Measurements from ENCODE around the gene NFAM1.
A peak's percentile ranks its signal among the peaks of the same experiment; 100 is the strongest.

NFAM1 gene

DNA sequence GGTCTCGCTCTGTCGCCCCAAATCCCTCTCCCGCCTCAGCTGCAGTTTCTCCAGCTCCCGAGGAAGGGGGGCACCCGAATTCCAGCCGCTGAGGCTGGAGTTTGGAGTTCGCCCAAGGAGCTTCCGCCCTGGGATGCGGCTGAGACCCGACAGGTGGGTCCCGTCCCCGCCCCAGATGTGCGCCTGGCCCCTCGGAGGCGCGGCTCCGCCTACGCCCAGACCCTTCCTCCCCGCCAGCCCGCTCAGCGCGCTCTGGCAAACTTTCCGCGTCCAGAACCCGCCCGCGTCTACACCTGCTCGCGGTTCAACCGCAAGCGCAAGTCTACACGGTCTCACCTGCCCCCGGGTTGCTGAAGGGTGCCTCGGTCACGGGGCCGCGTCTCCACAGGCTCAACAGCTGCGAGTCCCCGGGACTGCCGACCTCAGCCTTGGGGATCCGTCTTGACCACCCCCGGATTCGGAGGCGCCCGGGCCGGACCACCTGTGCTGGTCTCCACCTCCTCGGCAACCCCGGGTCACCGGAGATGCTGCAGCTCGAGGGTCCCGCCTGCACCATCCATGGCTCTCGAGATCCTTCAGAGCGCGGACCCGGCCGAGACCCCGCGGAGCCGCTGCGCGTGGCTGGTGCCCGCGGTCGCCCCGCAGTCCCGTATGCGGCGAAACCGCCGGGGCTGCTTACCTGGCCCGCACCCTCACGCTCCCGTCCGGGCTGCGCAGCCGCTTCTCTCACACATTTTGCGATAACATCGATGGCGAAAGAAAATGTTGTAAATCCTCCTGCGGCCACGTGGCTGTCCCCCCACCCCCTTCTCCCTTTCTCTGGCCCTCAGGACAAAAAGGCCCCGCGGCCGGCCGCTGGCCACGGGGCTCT, 63.6 kb downstream of the NFAM1 start:
- no peaks in the 10 kb centered on the region for H3K9me3 ChIP-seq (ENCODE audit: control insufficient read depth, insufficient read depth, low read length)
- peaks cover 3% of the 10 kb centered on the region for H3K36me3 ChIP-seq (ENCODE audit: control insufficient read depth, insufficient read depth, low read length)
- H3K4me3 ChIP-seq (ENCODE audit: low read depth, low read length): peak overlapping the region; percentile 89
- peak overlapping the region; percentile 81 for H3K9ac ChIP-seq (ENCODE audit: low read depth, low read length)
- peaks cover 9% of the 10 kb centered on the region for H3K27me3 ChIP-seq (ENCODE audit: control insufficient read depth, insufficient read depth, low read length)
- peaks cover 31% of the 10 kb centered on the region for H3K4me1 ChIP-seq (ENCODE audit: control insufficient read depth, insufficient read depth, low read length)

DNA sequence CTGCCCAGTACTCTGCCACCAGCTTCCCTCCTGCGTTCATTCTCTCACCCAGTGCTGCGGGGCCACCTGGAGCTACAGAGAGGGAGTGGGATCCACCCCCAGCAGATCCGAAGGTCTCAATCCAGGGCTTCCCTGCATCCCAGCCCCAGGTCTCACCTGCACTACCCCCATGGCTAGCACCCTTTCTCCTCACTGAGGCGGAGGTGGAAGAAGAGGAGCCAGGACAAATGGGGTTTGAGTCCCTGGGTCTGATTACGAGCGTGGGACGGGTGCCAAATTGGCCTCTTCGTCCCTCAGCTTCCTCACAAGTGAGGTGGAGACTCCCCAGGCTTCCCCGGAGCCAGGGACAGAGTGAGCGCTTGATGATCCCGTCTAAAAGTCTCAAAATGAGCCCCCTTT, 64.2 kb downstream of the NFAM1 start:
- Histone ChIP-seq H3K4me1 (ENCODE audit: control insufficient read depth, insufficient read depth, low read length) (peaks cover 31% of the 10 kb centered on the region), H3K27me3 (ENCODE audit: control insufficient read depth, insufficient read depth, low read length) (peaks cover 9% of the 10 kb centered on the region), H3K4me3 (ENCODE audit: low read depth, low read length) (peak overlapping the region; percentile 89), H3K9ac (ENCODE audit: low read depth, low read length) (peak overlapping the region; percentile 73), H3K9me3 (ENCODE audit: control insufficient read depth, insufficient read depth, low read length) (no peaks in the 10 kb centered on the region), H3K36me3 (ENCODE audit: control insufficient read depth, insufficient read depth, low read length) (peaks cover 3% of the 10 kb centered on the region)

DNA sequence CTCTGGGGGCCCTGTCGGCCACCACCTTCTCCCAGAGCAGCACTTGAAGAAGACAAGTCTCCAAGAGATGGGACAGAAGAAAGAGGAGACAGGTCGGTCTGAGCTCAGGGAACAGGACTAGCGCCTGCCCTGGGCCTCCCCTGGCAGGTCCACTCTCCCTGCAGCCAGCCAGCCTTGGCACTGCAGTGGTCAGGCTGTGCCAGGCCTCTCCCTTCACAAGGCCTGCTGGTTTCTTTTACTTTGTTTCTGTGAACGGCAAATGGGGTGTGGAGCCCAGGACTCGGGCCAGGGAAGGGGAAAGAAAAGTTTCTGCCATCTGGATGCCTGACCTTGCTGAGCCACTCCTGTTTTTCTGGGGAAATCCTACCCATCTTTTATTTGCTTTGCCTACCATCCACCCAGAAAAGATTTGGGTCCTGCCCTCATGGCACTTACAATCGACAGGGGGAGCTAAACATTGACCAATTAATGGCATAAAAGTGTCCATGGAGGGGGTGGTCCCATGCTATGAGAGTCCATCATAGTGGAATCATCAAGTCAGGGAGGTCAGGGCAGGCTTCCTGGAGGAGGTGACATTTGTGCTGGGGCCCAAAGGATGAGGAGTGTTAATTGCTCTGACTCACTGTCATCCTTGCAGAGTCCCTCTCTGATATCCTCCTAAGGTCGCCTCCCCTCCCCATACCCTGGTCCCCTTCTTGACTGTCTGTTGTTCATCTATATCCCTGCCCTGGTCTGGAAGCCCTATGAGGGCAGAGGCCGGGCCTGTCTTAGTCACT, 65.2 kb downstream of the NFAM1 start:
- Histone ChIP-seq H3K9ac (ENCODE audit: low read depth, low read length) (no peak overlapping the region), H3K9me3 (ENCODE audit: control insufficient read depth, insufficient read depth, low read length) (no peaks in the 10 kb centered on the region), H3K27me3 (ENCODE audit: control insufficient read depth, insufficient read depth, low read length) (peaks cover 9% of the 10 kb centered on the region), H3K4me3 (ENCODE audit: low read depth, low read length) (peak overlapping the region; percentile 89), H3K36me3 (ENCODE audit: control insufficient read depth, insufficient read depth, low read length) (peaks cover 3% of the 10 kb centered on the region), H3K4me1 (ENCODE audit: control insufficient read depth, insufficient read depth, low read length) (peaks cover 31% of the 10 kb centered on the region)

DNA sequence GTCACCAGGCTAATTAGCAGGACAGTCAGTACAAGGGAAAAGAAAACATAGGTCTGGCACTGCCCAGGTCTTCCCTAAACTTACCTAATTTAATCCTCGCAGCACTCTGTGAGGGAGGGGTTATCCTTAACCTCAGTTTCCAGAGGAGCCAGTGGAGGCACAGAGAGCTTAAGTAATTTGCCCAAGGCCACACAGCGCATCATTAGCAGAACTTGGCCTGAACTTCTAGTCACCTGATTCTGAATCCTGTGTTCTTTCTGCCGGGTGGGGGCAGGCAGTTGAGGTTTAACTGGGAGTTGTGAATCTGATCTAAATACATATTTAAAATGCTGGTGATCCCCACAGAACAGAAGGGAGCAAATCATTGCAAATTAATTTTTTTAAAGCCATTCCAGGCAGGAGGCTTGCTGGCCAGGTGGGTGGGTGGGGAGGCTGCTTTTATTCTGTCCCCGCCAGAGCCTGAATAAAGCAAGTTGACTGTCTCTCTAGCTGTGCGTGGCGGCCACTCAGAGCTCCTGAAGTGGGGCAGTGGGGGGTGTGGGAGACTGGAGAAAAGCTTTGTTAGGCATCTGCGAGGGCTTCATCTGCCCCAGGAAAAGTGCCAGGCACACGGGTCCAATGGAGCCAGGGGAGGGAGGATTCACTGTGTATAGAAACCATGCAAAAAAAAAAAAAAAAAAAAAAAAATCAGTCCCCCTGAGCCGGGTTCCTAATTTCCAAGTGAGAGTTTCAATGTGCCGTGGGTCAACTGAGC, 66.1 kb downstream of the NFAM1 start:
- Histone ChIP-seq H3K36me3 (ENCODE audit: control insufficient read depth, insufficient read depth, low read length) (peaks cover 3% of the 10 kb centered on the region), H3K9ac (ENCODE audit: low read depth, low read length) (no peak overlapping the region), H3K9me3 (ENCODE audit: control insufficient read depth, insufficient read depth, low read length) (no peaks in the 10 kb centered on the region), H3K4me1 (ENCODE audit: control insufficient read depth, insufficient read depth, low read length) (peaks cover 28% of the 10 kb centered on the region), H3K27me3 (ENCODE audit: control insufficient read depth, insufficient read depth, low read length) (peaks cover 9% of the 10 kb centered on the region), H3K4me3 (ENCODE audit: low read depth, low read length) (peak overlapping the region; percentile 3)

DNA sequence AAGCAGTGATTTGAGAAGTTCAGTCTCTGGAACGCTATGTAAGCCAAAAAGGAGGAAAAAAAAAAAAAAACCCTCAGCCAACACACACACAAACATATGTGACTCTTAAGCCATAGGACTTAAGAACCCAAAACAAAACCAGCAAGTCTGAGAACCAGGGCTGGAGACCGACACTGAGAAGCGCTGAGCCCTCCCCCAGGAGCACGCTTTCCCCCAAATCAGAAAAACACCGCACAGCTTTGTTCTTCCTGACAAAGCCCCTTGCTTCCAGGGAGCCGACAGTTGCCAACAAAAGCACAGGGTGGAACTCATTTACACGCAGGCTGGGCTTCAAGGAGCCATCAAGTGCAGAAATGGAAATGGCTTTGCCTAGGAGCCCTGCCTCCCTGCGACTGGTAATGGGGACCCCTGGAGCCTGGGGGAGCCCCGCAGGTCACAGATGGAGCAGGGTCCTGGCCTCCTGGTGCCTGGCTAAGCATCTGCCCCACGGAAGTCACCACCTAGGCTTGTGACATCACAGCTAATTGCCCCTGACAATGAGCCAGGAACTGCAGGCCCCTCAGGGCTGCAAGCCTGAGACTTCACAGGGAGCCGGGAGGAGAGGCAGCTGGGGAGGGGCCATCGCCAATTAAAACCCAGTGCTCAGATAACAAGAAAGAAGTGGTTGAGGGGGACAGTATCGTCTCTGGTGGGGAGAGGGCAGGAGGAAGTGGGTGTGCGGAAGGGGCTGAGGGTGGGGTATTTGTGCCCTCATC, 66.9 kb downstream of the NFAM1 start:
- Histone ChIP-seq H3K27me3 (ENCODE audit: control insufficient read depth, insufficient read depth, low read length) (peaks cover 9% of the 10 kb centered on the region), H3K4me1 (ENCODE audit: control insufficient read depth, insufficient read depth, low read length) (peaks cover 28% of the 10 kb centered on the region), H3K4me3 (ENCODE audit: low read depth, low read length) (peak overlapping the region; percentile 3), H3K9ac (ENCODE audit: low read depth, low read length) (peak overlapping the region; percentile 47), H3K9me3 (ENCODE audit: control insufficient read depth, insufficient read depth, low read length) (no peaks in the 10 kb centered on the region), H3K36me3 (ENCODE audit: control insufficient read depth, insufficient read depth, low read length) (peaks cover 3% of the 10 kb centered on the region)

DNA sequence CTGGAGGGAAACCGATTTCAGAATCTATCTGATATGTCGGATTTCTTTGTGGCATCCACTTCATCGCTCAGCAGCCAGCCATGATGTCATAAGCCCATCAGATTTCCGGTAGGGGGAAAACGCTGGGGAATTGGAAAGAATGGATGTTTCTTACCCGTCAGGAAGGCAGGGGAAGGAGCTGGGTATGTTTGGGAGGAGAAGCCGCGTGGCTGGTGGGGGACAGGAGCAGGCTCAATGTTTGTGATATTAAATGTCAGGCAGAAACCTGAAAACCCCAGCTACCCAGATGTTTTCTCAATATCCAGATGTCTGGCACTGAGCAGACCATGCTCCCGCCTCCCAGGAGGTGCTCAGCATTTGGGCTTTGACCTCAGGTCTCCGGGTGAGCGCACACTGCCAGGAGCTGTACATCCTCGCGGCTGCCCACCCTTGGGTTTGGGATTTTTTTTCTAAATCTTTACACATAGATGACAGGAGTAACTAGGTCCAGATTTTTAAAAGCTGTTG, 67.5 kb downstream of the NFAM1 start:
- Histone ChIP-seq H3K4me1 (ENCODE audit: control insufficient read depth, insufficient read depth, low read length) (peaks cover 28% of the 10 kb centered on the region), H3K9ac (ENCODE audit: low read depth, low read length) (peak overlapping the region; percentile 47), H3K9me3 (ENCODE audit: control insufficient read depth, insufficient read depth, low read length) (no peaks in the 10 kb centered on the region), H3K36me3 (ENCODE audit: control insufficient read depth, insufficient read depth, low read length) (peaks cover 3% of the 10 kb centered on the region), H3K27me3 (ENCODE audit: control insufficient read depth, insufficient read depth, low read length) (peaks cover 9% of the 10 kb centered on the region), H3K4me3 (ENCODE audit: low read depth, low read length) (peak overlapping the region; percentile 3)

DNA sequence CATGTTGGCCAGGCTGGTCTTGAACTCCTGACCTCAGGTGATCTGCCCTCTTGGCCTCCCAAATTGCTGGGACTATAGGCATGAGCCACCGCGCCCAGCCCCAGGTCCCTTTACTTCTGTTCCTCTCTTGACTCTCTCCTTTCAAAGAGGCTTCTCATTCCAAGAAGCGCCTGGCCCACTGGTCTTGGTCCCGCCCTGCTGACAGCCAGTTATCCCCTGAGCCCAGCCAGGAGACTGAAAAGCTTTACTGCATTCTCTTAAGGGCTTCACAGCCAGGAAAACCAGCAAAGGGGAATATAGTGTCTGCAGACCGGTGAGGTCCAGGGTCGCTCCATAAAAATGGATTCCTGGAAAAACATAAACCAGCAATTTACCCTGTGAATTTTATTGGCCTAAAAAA, 68.3 kb downstream of the NFAM1 start:
- peaks cover 3% of the 10 kb centered on the region for H3K36me3 ChIP-seq (ENCODE audit: control insufficient read depth, insufficient read depth, low read length)
- H3K27me3 ChIP-seq (ENCODE audit: control insufficient read depth, insufficient read depth, low read length): peaks cover 9% of the 10 kb centered on the region
- no peak overlapping the region for H3K4me3 ChIP-seq (ENCODE audit: low read depth, low read length)
- no peak overlapping the region for H3K9ac ChIP-seq (ENCODE audit: low read depth, low read length)
- H3K4me1 ChIP-seq (ENCODE audit: control insufficient read depth, insufficient read depth, low read length): peaks cover 28% of the 10 kb centered on the region
- no peaks in the 10 kb centered on the region for H3K9me3 ChIP-seq (ENCODE audit: control insufficient read depth, insufficient read depth, low read length)

DNA sequence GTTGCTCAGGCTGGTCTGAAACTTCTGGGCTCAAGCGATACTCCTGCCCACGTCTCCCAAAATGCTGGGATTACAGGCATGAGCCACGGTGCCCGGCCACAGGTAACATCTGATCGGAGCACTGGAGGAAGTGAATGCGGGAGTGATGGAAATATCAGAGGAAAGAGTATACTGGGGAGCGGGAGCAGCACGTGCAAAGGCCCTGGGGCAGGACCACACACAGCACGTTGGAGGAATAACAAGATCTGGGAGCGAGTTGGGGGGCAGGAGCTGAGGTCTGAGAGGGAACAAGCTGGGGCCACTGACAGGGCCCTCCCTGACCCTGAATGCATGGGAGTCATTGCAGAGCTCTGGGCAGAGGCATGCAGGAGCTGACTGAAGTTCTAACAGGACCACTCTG, 70.7 kb downstream of the NFAM1 start:
- Histone ChIP-seq H3K4me1 (ENCODE audit: control insufficient read depth, insufficient read depth, low read length) (peaks cover 16% of the 10 kb centered on the region), H3K4me3 (ENCODE audit: low read depth, low read length) (no peak overlapping the region), H3K36me3 (ENCODE audit: control insufficient read depth, insufficient read depth, low read length) (no peaks in the 10 kb centered on the region), H3K9me3 (ENCODE audit: control insufficient read depth, insufficient read depth, low read length) (no peaks in the 10 kb centered on the region), H3K9ac (ENCODE audit: low read depth, low read length) (no peak overlapping the region), H3K27me3 (ENCODE audit: control insufficient read depth, insufficient read depth, low read length) (no peaks in the 10 kb centered on the region)

DNA sequence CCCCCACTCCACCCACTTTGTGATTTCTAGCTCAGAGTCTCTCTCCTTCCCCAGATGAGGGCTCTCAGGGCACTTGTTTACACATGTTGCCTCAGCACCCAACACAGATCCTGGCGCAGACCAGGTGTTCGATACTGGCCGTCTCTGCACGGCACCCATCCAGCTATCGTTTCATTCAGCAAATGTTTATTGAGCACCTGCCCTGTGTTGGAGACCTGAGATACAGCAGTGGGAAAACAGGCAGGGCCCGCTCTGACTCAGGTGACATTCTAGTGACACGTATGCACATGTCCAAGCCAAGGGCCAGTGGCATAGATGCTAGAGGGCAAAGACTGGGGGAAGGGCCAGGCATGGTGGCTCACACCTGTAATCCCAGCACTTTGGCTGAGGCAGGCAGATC, 71.9 kb downstream of the NFAM1 start:
- no peaks in the 10 kb centered on the region for H3K36me3 ChIP-seq (ENCODE audit: control insufficient read depth, insufficient read depth, low read length)
- no peaks in the 10 kb centered on the region for H3K27me3 ChIP-seq (ENCODE audit: control insufficient read depth, insufficient read depth, low read length)
- no peak overlapping the region for H3K4me3 ChIP-seq (ENCODE audit: low read depth, low read length)
- H3K9ac ChIP-seq (ENCODE audit: low read depth, low read length): no peak overlapping the region
- H3K9me3 ChIP-seq (ENCODE audit: control insufficient read depth, insufficient read depth, low read length): no peaks in the 10 kb centered on the region
- H3K4me1 ChIP-seq (ENCODE audit: control insufficient read depth, insufficient read depth, low read length): peaks cover 10% of the 10 kb centered on the region

DNA sequence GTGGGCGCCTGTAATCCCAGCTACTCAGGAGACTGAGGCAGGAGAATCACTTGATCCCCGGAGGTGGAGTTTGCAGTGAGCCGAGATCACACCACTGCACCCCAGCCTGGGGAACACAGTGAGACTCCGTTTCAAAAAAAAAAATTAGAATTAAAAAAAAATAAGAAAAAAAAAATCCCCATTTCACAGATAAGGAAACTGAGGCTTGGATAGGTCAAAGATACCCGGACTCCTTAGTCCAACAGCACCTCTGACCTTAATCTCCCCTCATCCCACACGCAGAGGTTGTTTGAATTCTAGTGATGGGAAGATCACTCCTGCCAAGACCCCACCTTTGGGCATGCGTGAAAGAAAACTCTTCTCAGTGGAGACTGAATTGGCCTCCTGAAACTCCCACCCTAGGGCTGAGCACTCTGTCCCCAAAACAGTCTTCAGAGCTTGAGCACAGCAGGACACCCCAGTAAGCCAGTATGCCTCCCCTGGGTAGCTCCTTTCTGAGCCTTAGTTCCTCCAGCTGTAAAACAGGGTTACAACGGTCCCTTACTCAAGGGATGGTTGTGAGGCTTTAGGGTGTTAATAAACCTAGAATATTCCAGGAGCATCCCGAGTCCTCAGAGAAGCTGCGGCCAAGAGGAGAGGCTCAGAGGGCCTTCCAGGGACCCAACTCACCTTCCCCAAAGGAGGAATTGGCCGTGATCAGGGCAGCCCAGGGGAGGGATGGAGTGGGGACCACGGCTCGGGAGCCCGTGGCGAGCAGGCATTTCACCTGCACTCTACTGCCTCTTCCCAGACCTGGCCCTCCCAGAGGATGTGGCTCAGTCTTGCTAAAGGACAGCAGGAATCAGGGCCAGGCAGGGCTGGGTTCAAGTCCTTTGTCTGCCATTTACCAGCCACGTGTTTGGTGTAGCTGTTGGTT, 73.3 kb downstream of the NFAM1 start:
- H3K36me3 ChIP-seq (ENCODE audit: control insufficient read depth, insufficient read depth, low read length): no peaks in the 10 kb centered on the region
- no peak overlapping the region for H3K9ac ChIP-seq (ENCODE audit: low read depth, low read length)
- H3K4me3 ChIP-seq (ENCODE audit: low read depth, low read length): no peak overlapping the region
- no peaks in the 10 kb centered on the region for H3K9me3 ChIP-seq (ENCODE audit: control insufficient read depth, insufficient read depth, low read length)
- no peaks in the 10 kb centered on the region for H3K4me1 ChIP-seq (ENCODE audit: control insufficient read depth, insufficient read depth, low read length)
- H3K27me3 ChIP-seq (ENCODE audit: control insufficient read depth, insufficient read depth, low read length): no peaks in the 10 kb centered on the region
